GM12873 (cell line): Measurements from ENCODE around the gene ITPKC.

Experiments
- CTCF ChIP-seq: IDR thresholded peaks from 2 replicates; pipeline ENCODE4 v1.5.1; 2012; ENCODE audit warnings: low read depth, mild to moderate bottlenecking, moderate library complexity, low read length, control low read depth; ENCODE audit not compliant: insufficient read depth; ENCODE audit errors: missing control alignments

The ITPKC gene

GRCh38 chr19:40739030-40739839, 22.3 kb downstream of the ITPKC start:
- no peak for TF ChIP-seq CTCF

GRCh38 chr19:40739871-40740703, 23.2 kb downstream of the ITPKC start:
- no peak for TF ChIP-seq CTCF

- TF ChIP-seq CTCF, result no peak
Measured at GRCh38 chr19:40740747-40741146, 23.8 kb downstream of the ITPKC start.

- no peak for TF ChIP-seq CTCF
Measured at GRCh38 chr19:40741527-40742390, 24.8 kb downstream of the ITPKC start.

GRCh38 chr19:40742477-40742876, 25.6 kb downstream of the ITPKC start:
- no peak for TF ChIP-seq CTCF

- TF ChIP-seq CTCF, result no peak
Measured at GRCh38 chr19:40742886-40743285, 26.0 kb downstream of the ITPKC start.

GRCh38 chr19:40743926-40744325, 27.0 kb downstream of the ITPKC start:
- no peak for TF ChIP-seq CTCF
